GM21360 (cell line): ENCODE measurements around the gene MDM2.
A peak's percentile ranks its signal among the peaks of the same experiment; 100 is the strongest.

Source experiments
- ATAC-seq: cut with Tn5 transposase; IDR thresholded peaks from one replicate; pipeline ENCODE4 v1.9.1; 2021; ENCODE audit warnings: mild to moderate bottlenecking, moderate library complexity; ENCODE audit not compliant: unreplicated experiment

MDM2 gene

GRCh38 chr12:68807576-68808387, at the start of gene MDM2:
MDM2 (plus strand) TSS chr12:68808177; CDS start chr12:68808478, 301 bp downstream.
- ATAC-seq: peak; percentile 78

- no peak for ATAC-seq
Measured at GRCh38 chr12:68759852-68760251, 48.1 kb upstream of the MDM2 start.

- no peak for ATAC-seq
Measured at GRCh38 chr12:68760806-68761441, 47.1 kb upstream of the MDM2 start.

GRCh38 chr12:68761442-68761812, 46.5 kb upstream of the MDM2 start:
- no peak for ATAC-seq

- no peak for ATAC-seq
Measured at GRCh38 chr12:68761901-68762630, 45.9 kb upstream of the MDM2 start.

- ATAC-seq: no peak
Measured at GRCh38 chr12:68762691-68763090, 45.3 kb upstream of the MDM2 start.

- no peak for ATAC-seq
Measured at GRCh38 chr12:68765696-68766095, 42.3 kb upstream of the MDM2 start.

GRCh38 chr12:68766646-68767045, 41.3 kb upstream of the MDM2 start:
- no peak for ATAC-seq

GRCh38 chr12:68767191-68767590, 40.8 kb upstream of the MDM2 start:
- no peak for ATAC-seq

- no peak for ATAC-seq
Measured at GRCh38 chr12:68768431-68768939, 39.5 kb upstream of the MDM2 start.

GRCh38 chr12:68769941-68770340, 38.0 kb upstream of the MDM2 start:
- no peak for ATAC-seq

- ATAC-seq: no peak
Measured at GRCh38 chr12:68771223-68771925, 36.6 kb upstream of the MDM2 start.

- ATAC-seq: no peak
Measured at GRCh38 chr12:68772714-68773113, 35.3 kb upstream of the MDM2 start.

- no peak for ATAC-seq
Measured at GRCh38 chr12:68773582-68773981, 34.4 kb upstream of the MDM2 start.

- no peak for ATAC-seq
Measured at GRCh38 chr12:68775121-68775630, 32.8 kb upstream of the MDM2 start.

GRCh38 chr12:68776976-68777610, 30.9 kb upstream of the MDM2 start:
- ATAC-seq: no peak

- no peak for ATAC-seq
Measured at GRCh38 chr12:68779280-68779679, 28.7 kb upstream of the MDM2 start.

GRCh38 chr12:68780731-68781130, 27.2 kb upstream of the MDM2 start:
- no peak for ATAC-seq

- no peak for ATAC-seq
Measured at GRCh38 chr12:68781728-68782127, 26.2 kb upstream of the MDM2 start.

GRCh38 chr12:68784015-68784414, 24.0 kb upstream of the MDM2 start:
- no peak for ATAC-seq
